DND-41 (cell line): ENCODE data around the gene TMPRSS11D.

Experiments
- ATAC-seq: fragments of 200-7000 bp; cut with Tn5 transposase; 3 replicates; pipeline ENCODE4 v1.9.1; 2021; ENCODE audit warnings: low read depth; ENCODE audit not compliant: insufficient read depth
- DNase-seq: peaks from one replicate; pipeline ENCODE4 v3.0.0-alpha.2; 2020
- H2AFZ ChIP-seq: 2 replicates; pipeline ENCODE4 v1.6.0; 2012; ENCODE audit warnings: low read depth, low read length
- H3K27ac ChIP-seq: 2 replicates; pipeline ENCODE4 v1.5.1; 2012; ENCODE audit warnings: low read length, inconsistent platforms
- H3K27me3 ChIP-seq: fragments of 200-600 bp; sonication (generic); 2 replicates; pipeline ENCODE4 v1.6.0; 2012; ENCODE audit warnings: low read length, mild to moderate bottlenecking, inconsistent platforms; ENCODE audit not compliant: insufficient read depth, poor library complexity
- H3K36me3 ChIP-seq: 2 replicates; pipeline ENCODE4 v1.5.1; 2012; ENCODE audit warnings: low read length, inconsistent platforms; ENCODE audit not compliant: insufficient read depth
- H3K4me1 ChIP-seq: 2 replicates; pipeline ENCODE4 v1.5.1; 2012; ENCODE audit warnings: mild to moderate bottlenecking, low read length; ENCODE audit not compliant: insufficient read depth
- H3K4me2 ChIP-seq: 2 replicates; pipeline ENCODE4 v1.6.0; 2012; ENCODE audit warnings: mild to moderate bottlenecking, moderate library complexity, low read length, inconsistent platforms; ENCODE audit not compliant: insufficient read depth
- H3K4me3 ChIP-seq, 2 experiments: fragments of 200-600 bp in 1 of 2; shearing (Covaris generic) in 1 of 2; 2 replicates each; pipeline ENCODE4 v1.5.1; 2012 to 2016; ENCODE audit warnings: inconsistent platforms in 2 of 2, low read length in 2 of 2, mild to moderate bottlenecking in 2 of 2, low read depth in 1 of 2, moderate library complexity in 1 of 2
- H3K79me2 ChIP-seq: 2 replicates; pipeline ENCODE4 v1.6.0; 2012; ENCODE audit warnings: low read length, inconsistent platforms; ENCODE audit not compliant: insufficient read depth
- H3K9ac ChIP-seq: 2 replicates; pipeline ENCODE4 v1.6.0; 2012; ENCODE audit warnings: low read depth, mild to moderate bottlenecking, inconsistent platforms, low read length, moderate library complexity
- H3K9me3 ChIP-seq: 2 replicates; pipeline ENCODE4 v1.5.1; 2012; ENCODE audit warnings: low read length, moderate library complexity, mild to moderate bottlenecking, inconsistent platforms; ENCODE audit not compliant: insufficient read depth, severe bottlenecking
- H4K20me1 ChIP-seq: 2 replicates; pipeline ENCODE4 v1.6.0; 2012; ENCODE audit warnings: low read length; ENCODE audit not compliant: insufficient read depth
- CTCF ChIP-seq: IDR thresholded peaks from 2 replicates; pipeline ENCODE4 v1.5.1; 2012; ENCODE audit warnings: borderline replicate concordance, low read length, moderate library complexity, mild to moderate bottlenecking; ENCODE audit not compliant: poor library complexity, severe bottlenecking; ENCODE audit errors: extremely low read depth
- EZH2 ChIP-seq: IDR thresholded peaks from 3 replicates; pipeline ENCODE4 v1.6.1; 2012; ENCODE audit warnings: borderline replicate concordance, low read depth, mild to moderate bottlenecking, moderate library complexity, low read length, inconsistent platforms; ENCODE audit not compliant: severe bottlenecking

TMPRSS11D gene

GRCh38 chr4:67886281-67886680 is 2.5 kb upstream of the TMPRSS11D start:
- Histone ChIP-seq H3K27ac (no peak overlapping the region), H3K36me3 (no peaks in the 10 kb centered on the region), H2AFZ (no peak overlapping the region), H3K9me3 (no peaks in the 10 kb centered on the region), H4K20me1 (no peaks in the 10 kb centered on the region), H3K9ac (no peak overlapping the region), H3K27me3 (no peaks in the 10 kb centered on the region), H3K4me3 (no peak overlapping the region), H3K79me2 (no peaks in the 10 kb centered on the region), H3K4me1 (no peaks in the 10 kb centered on the region), H3K4me2 (no peak overlapping the region)
- no peak for TF ChIP-seq EZH2
- TF ChIP-seq CTCF = no peak
- ATAC-seq (no peak), DNase-seq (no peak)

GRCh38 chr4:67885762-67886161 is 2.0 kb upstream of the TMPRSS11D start:
- H3K9me3 ChIP-seq = no peaks in the 10 kb centered on the region
- H4K20me1 ChIP-seq = no peaks in the 10 kb centered on the region
- H3K36me3 ChIP-seq = no peaks in the 10 kb centered on the region
- no peak for DNase-seq
- ATAC-seq = no peak
- H3K4me1 ChIP-seq = no peaks in the 10 kb centered on the region
- no peaks in the 10 kb centered on the region for H3K27me3 ChIP-seq
- H2AFZ ChIP-seq = no peak overlapping the region
- no peak overlapping the region for H3K9ac ChIP-seq
- no peak overlapping the region for H3K4me2 ChIP-seq
- no peak overlapping the region for H3K27ac ChIP-seq
- no peak overlapping the region for H3K4me3 ChIP-seq
- no peaks in the 10 kb centered on the region for H3K79me2 ChIP-seq
- TF ChIP-seq EZH2 (no peak), CTCF (no peak)

GRCh38 chr4:67884701-67885100 is 899 bp upstream of the TMPRSS11D start:
- Histone ChIP-seq H3K36me3 (no peaks in the 10 kb centered on the region), H3K79me2 (no peaks in the 10 kb centered on the region), H4K20me1 (no peaks in the 10 kb centered on the region), H3K9me3 (no peaks in the 10 kb centered on the region), H3K4me2 (no peak overlapping the region), H3K4me3 (no peak overlapping the region), H3K27ac (no peak overlapping the region), H3K27me3 (no peaks in the 10 kb centered on the region), H3K4me1 (no peaks in the 10 kb centered on the region), H3K9ac (no peak overlapping the region), H2AFZ (no peak overlapping the region)
- TF ChIP-seq CTCF = no peak
- no peak for DNase-seq
- no peak for ATAC-seq

- no peaks in the 10 kb centered on the region for H3K79me2 ChIP-seq
- no peaks in the 10 kb centered on the region for H3K36me3 ChIP-seq
- no peak overlapping the region for H3K4me2 ChIP-seq
- no peaks in the 10 kb centered on the region for H4K20me1 ChIP-seq
- H3K9ac ChIP-seq = no peak overlapping the region
- ATAC-seq (no peak), DNase-seq (no peak)
- H2AFZ ChIP-seq = no peak overlapping the region
- no peaks in the 10 kb centered on the region for H3K9me3 ChIP-seq
- H3K4me3 ChIP-seq = no peak overlapping the region
- no peaks in the 10 kb centered on the region for H3K4me1 ChIP-seq
- no peaks in the 10 kb centered on the region for H3K27me3 ChIP-seq
- no peak for TF ChIP-seq CTCF
- no peak for TF ChIP-seq EZH2
- H3K27ac ChIP-seq = no peak overlapping the region
Observed at GRCh38 chr4:67883458-67883857, 344 bp downstream of the TMPRSS11D start.
